ENCODE data around the gene PRND. TPM values are rescaled to one million over a fixed set of nuclear protein-coding genes. Genes with fewer than 3 reads are reported as not detected.

Gene PRND
- total RNA-seq, 1 donor from 2014 or later = not detected

- H3K9me3 Mint-ChIP-seq = no peaks in the 10 kb centered on the region
- H3K27me3 Mint-ChIP-seq (ENCODE audit: low read depth) = no peaks in the 10 kb centered on the region
- H3K36me3 Mint-ChIP-seq (ENCODE audit: low read depth) = no peaks in the 10 kb centered on the region
- peaks cover 20% of the 10 kb centered on the region for H3K4me1 Mint-ChIP-seq
- DNase-seq (ENCODE audit: low read depth, low spot score) = no peak
- TF ChIP-seq CTCF (conservative IDR thresholded peaks at IDR 0.05) = no peak
- no peak overlapping the region for H3K27ac Mint-ChIP-seq (ENCODE audit: unreplicated experiment)
- H3K4me3 Mint-ChIP-seq = peak overlapping the region; percentile 88
Observed at GRCh38 chr20:4688305-4688704, 33.4 kb upstream of the PRND start.

GRCh38 chr20:4689220-4689619 lies 32.5 kb upstream of the PRND start:
- Mint-ChIP-seq H3K4me3 (peak overlapping the region; percentile 59), H3K4me1 (peaks cover 20% of the 10 kb centered on the region), H3K9me3 (no peaks in the 10 kb centered on the region), H3K27ac (ENCODE audit: unreplicated experiment) (no peak overlapping the region), H3K36me3 (ENCODE audit: low read depth) (no peaks in the 10 kb centered on the region), H3K27me3 (ENCODE audit: low read depth) (no peaks in the 10 kb centered on the region)
- DNase-seq (ENCODE audit: low read depth, low spot score) = no peak
- no peak for TF ChIP-seq CTCF (conservative IDR thresholded peaks at IDR 0.05)

GRCh38 chr20:4691753-4692152 lies 30.0 kb upstream of the PRND start:
- H3K9me3 Mint-ChIP-seq = no peaks in the 10 kb centered on the region
- DNase-seq (ENCODE audit: low read depth, low spot score) = no peak
- no peak overlapping the region for H3K4me3 Mint-ChIP-seq
- H3K27ac Mint-ChIP-seq (ENCODE audit: unreplicated experiment) = no peak overlapping the region
- no peaks in the 10 kb centered on the region for H3K27me3 Mint-ChIP-seq (ENCODE audit: low read depth)
- TF ChIP-seq CTCF (conservative IDR thresholded peaks at IDR 0.05) = no peak
- peaks cover 13% of the 10 kb centered on the region for H3K4me1 Mint-ChIP-seq
- H3K36me3 Mint-ChIP-seq (ENCODE audit: low read depth) = peaks cover 3% of the 10 kb centered on the region

- no peak for TF ChIP-seq CTCF (conservative IDR thresholded peaks at IDR 0.05)
- no peak overlapping the region for H3K27ac Mint-ChIP-seq (ENCODE audit: unreplicated experiment)
- no peak overlapping the region for H3K4me3 Mint-ChIP-seq
- H3K27me3 Mint-ChIP-seq (ENCODE audit: low read depth) = no peaks in the 10 kb centered on the region
- peaks cover 3% of the 10 kb centered on the region for H3K36me3 Mint-ChIP-seq (ENCODE audit: low read depth)
- no peaks in the 10 kb centered on the region for H3K9me3 Mint-ChIP-seq
- no peak for DNase-seq (ENCODE audit: low read depth, low spot score)
- peaks cover 14% of the 10 kb centered on the region for H3K4me1 Mint-ChIP-seq
Observed at GRCh38 chr20:4694076-4694475, 27.6 kb upstream of the PRND start.

- no peak overlapping the region for H3K4me3 Mint-ChIP-seq
- H3K27me3 Mint-ChIP-seq (ENCODE audit: low read depth) = no peaks in the 10 kb centered on the region
- peaks cover 6% of the 10 kb centered on the region for H3K36me3 Mint-ChIP-seq (ENCODE audit: low read depth)
- DNase-seq (ENCODE audit: low read depth, low spot score) = no peak
- H3K27ac Mint-ChIP-seq (ENCODE audit: unreplicated experiment) = peak overlapping the region; percentile 22
- H3K9me3 Mint-ChIP-seq = no peaks in the 10 kb centered on the region
- peaks cover 14% of the 10 kb centered on the region for H3K4me1 Mint-ChIP-seq
- no peak for TF ChIP-seq CTCF (conservative IDR thresholded peaks at IDR 0.05)
Observed at GRCh38 chr20:4697189-4697830, 24.4 kb upstream of the PRND start.

Measured in neural crest cell (in vitro differentiated cells).